Fibroblast of pulmonary artery (primary cell): ENCODE data around the gene USP12.
A peak's percentile ranks its signal among the peaks of the same experiment; 100 is the strongest.
"Not testable (repeated sequence)": the region's sequence is repeated elsewhere in the genome, so short reads cannot be mapped to it uniquely, and the experiment has no call there.

ENCODE experiments used
- DNase-seq: peaks from one replicate; pipeline ENCODE4 v3.0.0-alpha.2; 2010; ENCODE audit warnings: low read depth
- H3K4me3 ChIP-seq: replicated peaks from 2 replicates; pipeline ENCODE4 v1.5.1; 2011; ENCODE audit warnings: low read depth, mild to moderate bottlenecking, control low read depth, low read length, moderate library complexity
- CTCF ChIP-seq: IDR thresholded peaks from 2 replicates; pipeline ENCODE4 v1.5.1; 2011; ENCODE audit warnings: mild to moderate bottlenecking, control low read depth, low read length, inconsistent platforms; ENCODE audit errors: missing control alignments

USP12 gene

GRCh38 chr13:27171244-27171826, at the start of gene USP12:
Gene USP12 (minus strand): TSS chr13:27171811. CDS start chr13:27171639, 172 bp downstream.
- DNase-seq, result no peak
- H3K4me3 ChIP-seq, result peak within 1 kb of the TSS; percentile 77
- no peak for TF ChIP-seq CTCF

- no peak for DNase-seq
- no peak for TF ChIP-seq CTCF
- no peak overlapping the region for H3K4me3 ChIP-seq
These were observed 48.0 kb upstream of the USP12 start for GRCh38 chr13:27219611-27220010.

- H3K4me3 ChIP-seq, result not testable (repeated sequence)
- peak; percentile 33 for DNase-seq
These were observed 47.2 kb upstream of the USP12 start for GRCh38 chr13:27218861-27219260.

GRCh38 chr13:27217791-27218190, 46.2 kb upstream of the USP12 start:
- not testable (repeated sequence) for H3K4me3 ChIP-seq, DNase-seq

- H3K4me3 ChIP-seq, DNase-seq: not testable (repeated sequence)
These were observed 41.8 kb upstream of the USP12 start for GRCh38 chr13:27213386-27213785.

- TF ChIP-seq CTCF, result no peak
- H3K4me3 ChIP-seq, result no peak overlapping the region
- DNase-seq, result peak; percentile 76
These were observed 40.3 kb upstream of the USP12 start for GRCh38 chr13:27211771-27212364.

GRCh38 chr13:27211271-27211670, 39.7 kb upstream of the USP12 start:
- no peak for DNase-seq
- no peak for TF ChIP-seq CTCF
- no peak overlapping the region for H3K4me3 ChIP-seq

- no peak overlapping the region for H3K4me3 ChIP-seq
- TF ChIP-seq CTCF, result no peak
- DNase-seq, result no peak
These were observed 36.9 kb upstream of the USP12 start for GRCh38 chr13:27208514-27208913.
